Loucy (cell line): ENCODE measurements around the gene CCDC70.

Source experiments
- EZH2phosphoT487 ChIP-seq: fragments of 200-600 bp; IDR thresholded peaks from 2 replicates; pipeline ENCODE4 v1.6.1; 2018; ENCODE audit warnings: antibody characterized with exemption, mild to moderate bottlenecking, moderate library complexity, borderline replicate concordance
- TF ChIP-seq, protein P1 (sequence below): fragments of 200-600 bp; sonication (generic); conservative IDR thresholded peaks from 2 replicates; pipeline ENCODE4 v1.5.1; 2014; ENCODE audit warnings: mild to moderate bottlenecking, antibody characterized with exemption, low read length

DNA sequence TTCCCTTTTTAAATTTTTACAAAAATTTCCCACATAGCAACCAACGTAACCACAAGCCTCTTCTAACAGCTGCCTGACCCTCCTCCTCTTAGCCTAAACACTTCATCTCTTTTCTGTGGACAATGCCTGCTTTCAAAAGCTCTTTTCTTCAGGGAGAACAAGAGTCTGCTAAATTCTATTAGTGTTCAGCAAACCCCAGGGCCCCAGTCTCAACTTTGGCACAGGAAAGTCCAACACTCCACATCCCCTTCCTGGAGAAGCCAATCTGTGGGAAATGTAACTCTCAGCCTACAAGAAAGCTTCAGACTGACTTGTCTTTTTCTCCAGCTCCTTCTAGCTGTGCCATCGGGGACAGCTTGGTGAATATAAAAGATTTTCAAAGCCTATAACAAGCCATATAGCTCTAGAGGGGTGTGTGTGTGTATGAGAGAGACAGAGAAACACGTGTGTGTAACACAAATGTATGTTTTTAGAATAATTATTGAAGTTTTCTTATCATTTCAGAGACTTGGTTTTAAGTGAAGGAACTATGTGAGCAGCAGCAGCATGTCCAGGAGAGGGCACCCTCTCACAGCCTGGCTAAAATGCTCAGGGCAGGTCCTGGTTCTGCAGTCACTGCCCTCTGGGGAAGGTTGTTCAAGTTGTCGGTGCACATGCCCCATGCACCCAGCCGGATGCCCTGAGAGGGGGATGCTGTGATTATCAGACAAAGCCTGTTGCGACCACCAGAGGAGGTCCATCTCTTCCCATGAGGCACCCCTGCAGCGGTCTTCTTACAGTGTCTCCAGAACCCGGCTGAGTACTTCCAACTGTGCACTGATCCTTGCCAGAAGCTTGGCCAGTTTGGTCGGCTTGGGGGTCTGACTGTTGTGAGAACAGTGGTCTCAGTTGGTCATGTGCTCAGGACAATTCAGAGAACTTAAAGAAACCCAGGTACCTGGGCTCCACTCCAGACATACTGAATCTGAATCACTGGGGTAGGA lies 34.4 kb downstream of the CCDC70 start:
- TF ChIP-seq, protein P1, sequence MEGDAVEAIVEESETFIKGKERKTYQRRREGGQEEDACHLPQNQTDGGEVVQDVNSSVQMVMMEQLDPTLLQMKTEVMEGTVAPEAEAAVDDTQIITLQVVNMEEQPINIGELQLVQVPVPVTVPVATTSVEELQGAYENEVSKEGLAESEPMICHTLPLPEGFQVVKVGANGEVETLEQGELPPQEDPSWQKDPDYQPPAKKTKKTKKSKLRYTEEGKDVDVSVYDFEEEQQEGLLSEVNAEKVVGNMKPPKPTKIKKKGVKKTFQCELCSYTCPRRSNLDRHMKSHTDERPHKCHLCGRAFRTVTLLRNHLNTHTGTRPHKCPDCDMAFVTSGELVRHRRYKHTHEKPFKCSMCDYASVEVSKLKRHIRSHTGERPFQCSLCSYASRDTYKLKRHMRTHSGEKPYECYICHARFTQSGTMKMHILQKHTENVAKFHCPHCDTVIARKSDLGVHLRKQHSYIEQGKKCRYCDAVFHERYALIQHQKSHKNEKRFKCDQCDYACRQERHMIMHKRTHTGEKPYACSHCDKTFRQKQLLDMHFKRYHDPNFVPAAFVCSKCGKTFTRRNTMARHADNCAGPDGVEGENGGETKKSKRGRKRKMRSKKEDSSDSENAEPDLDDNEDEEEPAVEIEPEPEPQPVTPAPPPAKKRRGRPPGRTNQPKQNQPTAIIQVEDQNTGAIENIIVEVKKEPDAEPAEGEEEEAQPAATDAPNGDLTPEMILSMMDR = peak; percentile 94
- no peak for TF ChIP-seq EZH2phosphoT487
